HL-60 (cell line): ENCODE data around the gene TMEM225.

Experiments used
- CTCF ChIP-seq: IDR thresholded peaks from one replicate; pipeline ENCODE4 v1.5.1; 2011; ENCODE audit warnings: low read length, control low read depth, inconsistent platforms; ENCODE audit not compliant: insufficient read depth
- GABPA ChIP-seq: IDR thresholded peaks from 2 replicates; pipeline ENCODE4 v1.6.1; 2012; ENCODE audit warnings: low read depth
- POLR2AphosphoS5 ChIP-seq: IDR thresholded peaks from 2 replicates; pipeline ENCODE4 v1.6.1; 2012; ENCODE audit warnings: low read depth
- SPI1 ChIP-seq: IDR thresholded peaks from 2 replicates; pipeline ENCODE4 v1.6.1; 2012; ENCODE audit warnings: low read depth, mild to moderate bottlenecking, borderline replicate concordance
- TF ChIP-seq, protein P1 (sequence below): IDR thresholded peaks from 2 replicates; pipeline ENCODE4 v1.6.1; 2012; ENCODE audit warnings: low read depth; ENCODE audit not compliant: insufficient replicate concordance

GRCh38 chr11:123901867-123902266, 16.4 kb upstream of the TMEM225 start, which contains the start of gene OR8D4:
- TF ChIP-seq CTCF: no peak
- TF ChIP-seq, protein P1, sequence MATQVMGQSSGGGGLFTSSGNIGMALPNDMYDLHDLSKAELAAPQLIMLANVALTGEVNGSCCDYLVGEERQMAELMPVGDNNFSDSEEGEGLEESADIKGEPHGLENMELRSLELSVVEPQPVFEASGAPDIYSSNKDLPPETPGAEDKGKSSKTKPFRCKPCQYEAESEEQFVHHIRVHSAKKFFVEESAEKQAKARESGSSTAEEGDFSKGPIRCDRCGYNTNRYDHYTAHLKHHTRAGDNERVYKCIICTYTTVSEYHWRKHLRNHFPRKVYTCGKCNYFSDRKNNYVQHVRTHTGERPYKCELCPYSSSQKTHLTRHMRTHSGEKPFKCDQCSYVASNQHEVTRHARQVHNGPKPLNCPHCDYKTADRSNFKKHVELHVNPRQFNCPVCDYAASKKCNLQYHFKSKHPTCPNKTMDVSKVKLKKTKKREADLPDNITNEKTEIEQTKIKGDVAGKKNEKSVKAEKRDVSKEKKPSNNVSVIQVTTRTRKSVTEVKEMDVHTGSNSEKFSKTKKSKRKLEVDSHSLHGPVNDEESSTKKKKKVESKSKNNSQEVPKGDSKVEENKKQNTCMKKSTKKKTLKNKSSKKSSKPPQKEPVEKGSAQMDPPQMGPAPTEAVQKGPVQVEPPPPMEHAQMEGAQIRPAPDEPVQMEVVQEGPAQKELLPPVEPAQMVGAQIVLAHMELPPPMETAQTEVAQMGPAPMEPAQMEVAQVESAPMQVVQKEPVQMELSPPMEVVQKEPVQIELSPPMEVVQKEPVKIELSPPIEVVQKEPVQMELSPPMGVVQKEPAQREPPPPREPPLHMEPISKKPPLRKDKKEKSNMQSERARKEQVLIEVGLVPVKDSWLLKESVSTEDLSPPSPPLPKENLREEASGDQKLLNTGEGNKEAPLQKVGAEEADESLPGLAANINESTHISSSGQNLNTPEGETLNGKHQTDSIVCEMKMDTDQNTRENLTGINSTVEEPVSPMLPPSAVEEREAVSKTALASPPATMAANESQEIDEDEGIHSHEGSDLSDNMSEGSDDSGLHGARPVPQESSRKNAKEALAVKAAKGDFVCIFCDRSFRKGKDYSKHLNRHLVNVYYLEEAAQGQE: no peak
- TF ChIP-seq POLR2AphosphoS5: no peak
- TF ChIP-seq GABPA: no peak
- no peak for TF ChIP-seq SPI1
